Measurements from ENCODE around the gene LMBR1.
"Not testable (repeated sequence)": the region's sequence is repeated elsewhere in the genome, so short reads cannot be mapped to it uniquely, and the experiment has no call there.

Gene LMBR1

GRCh38 chr7:156650042-156650441 is 242.9 kb downstream of the LMBR1 start:
- DNase-seq = peak in 1 of 2 experiments; percentile 18

GRCh38 chr7:156647330-156647729 is 245.7 kb downstream of the LMBR1 start:
- not testable (repeated sequence) for DNase-seq

- no peak for DNase-seq
Observed at GRCh38 chr7:156642306-156643045, 250.5 kb downstream of the LMBR1 start.

GRCh38 chr7:156640949-156641485 is 252.0 kb downstream of the LMBR1 start:
- peak; percentile 62 to 66 for DNase-seq

GRCh38 chr7:156640257-156640948 is 252.6 kb downstream of the LMBR1 start, which contains the start of gene RNF32:
Gene RNF32, plus strand, starts transcription at chr7:156640774. Its CDS starts 3,104 bp downstream, at chr7:156643878.
- peak; percentile 98 to 99 for DNase-seq

GRCh38 chr7:156639426-156640256 is 253.3 kb downstream of the LMBR1 start:
- DNase-seq = peak in 1 of 2 experiments; percentile 13

- DNase-seq = no peak
Observed at GRCh38 chr7:156638443-156639077, 254.4 kb downstream of the LMBR1 start.

- DNase-seq = not testable (repeated sequence)
Observed at GRCh38 chr7:156637093-156637492, 255.9 kb downstream of the LMBR1 start.

GRCh38 chr7:156635529-156636385 is 257.2 kb downstream of the LMBR1 start:
- DNase-seq = no peak

- DNase-seq = no peak
Observed at GRCh38 chr7:156634117-156634516, 258.9 kb downstream of the LMBR1 start.

- DNase-seq = no peak
Observed at GRCh38 chr7:156629873-156630272, 263.1 kb downstream of the LMBR1 start.

GRCh38 chr7:156628562-156628961 is 264.4 kb downstream of the LMBR1 start:
- no peak for DNase-seq
